WI38 (cell line): ENCODE measurements around the gene MEGF6.

Experiments used
- H3K4me3 ChIP-seq: 2 replicates; pipeline ENCODE4 v1.5.1; 2011; ENCODE audit warnings: low read depth, mild to moderate bottlenecking, control low read depth, low read length
- CTCF ChIP-seq: IDR thresholded peaks from 2 replicates; pipeline ENCODE4 v1.5.1; 2012; ENCODE audit warnings: low read depth, mild to moderate bottlenecking, control low read depth, low read length

Gene MEGF6

GRCh38 chr1:3478187-3478586 lies 133.1 kb downstream of the MEGF6 start:
- H3K4me3 ChIP-seq: no peak overlapping the region
- TF ChIP-seq CTCF: no peak

GRCh38 chr1:3477241-3477995 lies 133.9 kb downstream of the MEGF6 start:
- no peak for TF ChIP-seq CTCF
- no peak overlapping the region for H3K4me3 ChIP-seq

- no peak for TF ChIP-seq CTCF
- H3K4me3 ChIP-seq: no peak overlapping the region
Measured at GRCh38 chr1:3476666-3477065, 134.6 kb downstream of the MEGF6 start.

GRCh38 chr1:3475839-3476573 lies 135.3 kb downstream of the MEGF6 start:
- no peak for TF ChIP-seq CTCF
- no peak overlapping the region for H3K4me3 ChIP-seq

GRCh38 chr1:3474421-3474820 lies 136.9 kb downstream of the MEGF6 start:
- TF ChIP-seq CTCF: no peak
- H3K4me3 ChIP-seq: no peak overlapping the region

GRCh38 chr1:3474016-3474415 lies 137.3 kb downstream of the MEGF6 start:
- TF ChIP-seq CTCF: no peak
- no peak overlapping the region for H3K4me3 ChIP-seq

- H3K4me3 ChIP-seq: no peak overlapping the region
- TF ChIP-seq CTCF: no peak
Measured at GRCh38 chr1:3473381-3473844, 137.9 kb downstream of the MEGF6 start.
